Activated CD4-positive, alpha-beta T cell treated with anti-CD3 and anti-CD28 coated beads, Interleukin-2, amount 50 U/mL, for 48 hours (primary cell): ENCODE results near the gene RBFOX2.

Experiments
- DNase-seq, 2 experiments: peaks; one replicate each; pipeline ENCODE4 v3.0.0-alpha.2; 2020

Gene RBFOX2

GRCh38 chr22:35894937-35895708, 133.5 kb downstream of the RBFOX2 start:
- DNase-seq, result no peak

DNA sequence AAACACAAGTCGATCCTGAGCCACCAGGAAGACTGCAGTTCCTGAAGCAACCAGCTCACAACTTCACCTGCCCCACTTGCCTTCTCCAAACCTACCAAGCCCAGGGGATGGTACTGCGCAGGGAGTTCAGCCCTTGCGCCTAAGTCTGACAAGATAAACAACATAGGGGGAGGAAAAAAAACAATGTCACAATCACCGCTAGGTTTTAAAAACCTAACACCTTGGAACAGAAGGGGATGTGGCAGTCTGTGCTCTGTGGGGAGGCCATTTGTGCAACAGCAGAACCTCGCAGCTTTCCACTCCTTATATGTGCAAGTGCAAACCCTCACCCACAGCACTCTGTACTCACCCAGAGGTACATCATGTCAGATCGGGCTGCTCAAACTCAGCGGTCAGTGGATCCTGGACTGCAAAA, 134.2 kb downstream of the RBFOX2 start:
- no peak for DNase-seq

DNA sequence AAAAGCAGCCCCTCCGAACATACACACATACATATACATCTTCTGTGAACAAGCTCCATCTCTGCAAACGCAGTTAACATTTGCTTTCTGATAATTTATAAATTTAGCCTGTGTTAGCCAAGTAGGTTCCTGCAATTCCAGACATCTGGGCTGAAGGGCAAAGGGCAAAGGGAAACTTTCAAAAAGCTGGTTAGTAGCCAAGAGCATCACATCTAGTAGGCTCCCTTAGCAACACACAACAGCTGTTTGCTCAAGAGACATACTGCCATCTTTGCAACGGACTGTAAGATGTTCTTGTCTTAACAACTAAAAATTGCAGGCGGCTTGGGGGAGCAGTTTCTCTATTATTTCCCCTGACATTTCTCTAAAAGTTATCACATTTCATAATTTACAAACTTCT, 134.9 kb downstream of the RBFOX2 start:
- DNase-seq, result no peak

DNA sequence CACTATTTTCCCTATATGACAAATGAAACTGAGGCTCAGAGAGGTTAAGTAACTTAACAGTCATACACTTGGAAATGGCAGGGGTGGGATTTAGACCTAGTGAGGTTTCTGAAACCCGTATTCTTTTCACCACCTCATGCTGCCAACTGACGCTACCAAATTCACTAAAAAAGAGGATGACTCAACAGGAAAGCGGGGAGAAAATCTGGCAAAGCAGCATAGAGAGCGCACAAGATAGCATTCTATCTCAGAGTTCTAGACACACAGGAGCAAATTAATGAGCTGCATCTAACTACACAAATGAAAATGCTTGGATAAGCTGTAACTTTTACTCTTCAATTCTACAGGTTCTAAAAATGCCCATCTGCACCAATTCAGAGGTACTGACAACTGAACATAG, 136.4 kb downstream of the RBFOX2 start:
- DNase-seq, result no peak

DNA sequence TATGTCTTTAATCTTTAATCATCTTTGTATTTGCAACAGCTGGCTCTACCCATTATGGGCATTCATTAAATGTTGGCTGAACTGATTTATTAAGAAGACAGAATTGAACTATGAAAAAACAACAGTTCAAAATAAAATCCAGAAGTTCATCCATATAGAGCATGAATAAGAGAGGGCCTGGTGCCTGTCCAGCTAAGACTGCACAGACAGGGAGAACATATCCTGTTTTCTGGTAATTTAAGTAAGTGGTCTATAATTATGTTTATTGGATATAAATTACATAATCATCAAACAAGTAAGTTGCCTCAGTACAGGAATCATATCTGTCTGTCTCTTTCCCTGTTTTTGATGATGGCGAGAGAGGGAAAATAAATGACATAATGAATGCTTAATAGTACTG, 137.2 kb downstream of the RBFOX2 start:
- DNase-seq, result no peak

- DNase-seq, result no peak
Measured at GRCh38 chr22:35889071-35889470, 139.6 kb downstream of the RBFOX2 start.

- DNase-seq, result no peak
Measured at GRCh38 chr22:35888181-35888870, 140.3 kb downstream of the RBFOX2 start.

- no peak for DNase-seq
Measured at GRCh38 chr22:35887296-35887875, 141.2 kb downstream of the RBFOX2 start.

DNA sequence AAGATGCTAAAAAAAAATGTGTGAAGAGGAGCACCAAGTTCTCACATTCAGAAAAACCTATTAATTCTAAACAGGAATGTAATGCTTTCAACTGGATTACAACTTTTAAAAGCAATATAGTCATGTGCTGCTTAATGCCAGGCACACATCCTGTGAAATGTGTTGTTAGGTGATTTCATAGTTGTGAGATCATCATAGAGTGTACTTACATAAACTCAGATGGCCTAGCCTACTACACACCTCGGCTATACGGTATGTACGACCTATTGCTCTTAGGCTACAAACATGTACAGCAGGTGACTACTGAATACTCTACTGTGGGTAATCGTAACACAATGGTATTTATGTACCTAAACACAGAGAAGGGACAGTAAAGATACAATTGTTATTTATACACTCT, 142.3 kb downstream of the RBFOX2 start:
- no peak for DNase-seq

- DNase-seq, result no peak
Measured at GRCh38 chr22:35884529-35884928, 144.1 kb downstream of the RBFOX2 start.

DNA sequence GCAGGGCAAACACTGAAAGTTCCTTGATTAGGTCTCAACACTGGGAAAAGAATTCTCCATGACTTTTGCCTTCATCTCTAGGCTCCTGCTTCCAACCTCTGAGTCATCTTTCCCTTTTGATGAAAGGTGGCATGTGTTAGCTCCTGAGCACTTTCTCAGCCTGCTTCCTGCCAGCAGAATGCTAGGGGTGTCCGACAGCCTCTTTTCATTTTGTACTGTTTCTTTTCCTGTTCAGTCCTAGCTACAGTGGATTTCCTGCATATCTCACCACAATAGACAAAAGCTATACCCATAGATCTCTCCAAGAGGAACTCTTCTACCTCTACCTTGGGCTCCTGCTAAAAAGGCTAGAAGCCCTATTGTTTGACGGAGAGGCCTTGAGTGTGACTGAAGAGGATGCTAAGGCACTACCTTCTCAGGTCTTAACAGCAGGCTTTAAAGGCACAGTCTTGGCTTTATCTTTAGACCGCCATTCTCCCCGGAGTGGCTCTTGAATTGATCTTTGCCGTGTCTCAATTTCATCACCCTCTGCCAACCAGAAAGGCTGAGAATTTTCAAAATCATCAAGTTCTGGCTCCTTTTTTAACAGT, 145.5 kb downstream of the RBFOX2 start:
- no peak for DNase-seq

DNA sequence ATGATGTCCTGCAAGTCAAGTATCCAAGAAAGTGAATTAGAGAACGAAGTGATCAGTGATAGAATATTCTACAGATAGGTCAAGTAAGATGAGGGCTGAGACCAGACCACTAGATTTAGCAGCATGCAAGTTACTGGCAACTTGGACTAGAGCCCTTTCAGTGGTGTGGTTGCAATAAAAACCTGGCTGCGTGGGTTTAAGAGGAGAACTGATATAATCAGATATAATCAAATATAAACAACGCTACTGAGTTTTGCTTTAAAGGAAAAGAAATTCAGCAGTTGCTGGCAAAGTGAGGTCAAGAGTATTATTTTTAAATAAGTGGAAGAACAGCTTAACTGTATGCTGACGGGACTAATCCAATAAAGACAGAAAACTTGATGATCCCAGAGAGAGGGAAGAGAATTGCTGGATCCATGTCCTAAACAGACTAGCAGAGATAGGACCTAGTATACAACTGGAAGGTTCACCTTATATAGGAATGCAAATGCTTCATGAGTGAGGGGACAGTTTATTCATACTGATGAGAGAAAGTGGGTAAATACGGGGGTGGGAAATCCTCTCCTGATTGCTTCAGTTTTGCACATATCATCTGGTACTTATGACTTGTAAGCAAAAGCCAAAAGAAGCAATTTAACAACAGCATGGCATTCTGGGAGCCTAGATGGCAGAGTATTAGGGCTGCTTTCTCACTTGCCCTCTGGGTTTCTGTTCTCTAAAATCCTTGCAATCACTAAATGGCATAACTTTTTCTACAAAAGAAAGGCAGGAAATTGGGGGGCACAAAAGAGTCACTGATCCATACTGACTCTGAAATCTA, 146.2 kb downstream of the RBFOX2 start:
- no peak for DNase-seq

- no peak for DNase-seq
Measured at GRCh38 chr22:35879351-35879750, 149.3 kb downstream of the RBFOX2 start.

DNA sequence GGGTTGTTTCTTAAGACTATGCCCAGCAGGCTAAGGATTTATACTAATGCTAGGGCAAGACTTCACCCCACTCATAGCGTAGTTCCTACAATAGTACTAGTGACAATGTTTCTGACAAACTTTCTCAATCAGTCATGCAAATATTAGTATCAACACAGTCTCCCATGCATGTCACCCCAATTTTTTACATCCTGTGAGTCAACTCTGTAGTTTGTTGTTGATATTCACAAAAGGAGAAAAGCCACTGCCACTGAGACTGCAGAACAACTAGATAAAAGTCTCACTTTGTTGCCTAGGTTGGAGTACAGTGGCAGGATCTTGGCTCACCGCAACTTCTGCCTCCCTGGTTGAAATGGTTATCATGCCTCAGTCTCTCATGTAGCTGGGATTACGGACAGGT, 155.2 kb downstream of the RBFOX2 start:
- no peak for DNase-seq

GRCh38 chr22:35872451-35872850, 156.2 kb downstream of the RBFOX2 start:
- DNase-seq, result no peak

DNA sequence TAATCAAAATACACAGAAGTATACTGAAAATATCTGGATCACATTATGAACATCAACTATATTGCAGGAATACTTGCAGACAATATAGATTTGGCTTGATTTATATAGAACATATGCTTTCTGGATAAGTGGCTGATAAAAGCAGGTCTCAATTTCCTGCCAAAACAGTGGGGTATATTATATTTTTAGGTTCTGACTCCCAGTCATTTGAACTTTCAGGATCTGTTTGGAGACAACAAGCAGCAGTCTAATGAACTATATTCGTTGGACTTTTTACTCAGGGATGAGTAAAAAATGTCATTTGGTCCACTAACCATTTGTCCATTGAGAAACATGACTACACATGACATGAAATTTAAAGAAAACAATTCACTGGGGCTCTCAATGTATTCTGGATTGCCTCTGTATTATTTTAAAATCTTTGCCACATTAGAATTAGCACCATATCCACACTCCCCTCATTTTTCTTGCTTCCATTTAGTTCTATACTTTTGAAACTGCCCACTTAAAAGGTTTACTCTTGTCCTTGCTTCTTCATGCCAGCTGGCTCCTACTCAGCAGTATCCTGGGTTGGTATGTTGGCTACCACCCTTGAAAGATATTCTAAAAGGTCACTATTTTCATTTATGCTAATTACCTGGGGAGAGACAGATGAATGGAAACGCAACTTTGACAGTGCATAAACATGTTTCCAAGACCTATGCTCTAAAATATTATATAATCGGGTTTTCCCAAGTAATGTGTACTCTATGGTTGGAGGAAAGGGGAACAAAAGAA, 157.9 kb downstream of the RBFOX2 start:
- no peak for DNase-seq

GRCh38 chr22:35868938-35869337, 159.7 kb downstream of the RBFOX2 start:
- no peak for DNase-seq

DNA sequence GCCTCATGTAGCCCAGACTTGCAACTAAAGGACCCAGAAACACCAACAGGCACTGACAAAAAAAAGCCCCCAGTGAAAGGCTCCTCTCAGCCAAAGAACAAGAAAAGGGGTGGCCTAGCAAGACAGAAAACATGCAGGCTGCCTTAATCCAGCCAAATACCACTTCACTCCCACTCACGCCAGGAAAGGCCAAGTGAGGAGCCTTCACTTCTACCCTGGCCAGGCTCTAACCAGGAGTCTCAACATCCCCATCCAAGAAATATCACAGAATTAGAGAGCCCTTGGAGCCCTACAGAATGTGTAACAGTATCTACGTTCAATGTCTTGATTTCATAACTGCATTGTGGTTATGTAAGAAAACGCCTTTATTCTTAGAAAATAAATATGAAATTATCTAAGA, 162.0 kb downstream of the RBFOX2 start:
- DNase-seq, result no peak

DNA sequence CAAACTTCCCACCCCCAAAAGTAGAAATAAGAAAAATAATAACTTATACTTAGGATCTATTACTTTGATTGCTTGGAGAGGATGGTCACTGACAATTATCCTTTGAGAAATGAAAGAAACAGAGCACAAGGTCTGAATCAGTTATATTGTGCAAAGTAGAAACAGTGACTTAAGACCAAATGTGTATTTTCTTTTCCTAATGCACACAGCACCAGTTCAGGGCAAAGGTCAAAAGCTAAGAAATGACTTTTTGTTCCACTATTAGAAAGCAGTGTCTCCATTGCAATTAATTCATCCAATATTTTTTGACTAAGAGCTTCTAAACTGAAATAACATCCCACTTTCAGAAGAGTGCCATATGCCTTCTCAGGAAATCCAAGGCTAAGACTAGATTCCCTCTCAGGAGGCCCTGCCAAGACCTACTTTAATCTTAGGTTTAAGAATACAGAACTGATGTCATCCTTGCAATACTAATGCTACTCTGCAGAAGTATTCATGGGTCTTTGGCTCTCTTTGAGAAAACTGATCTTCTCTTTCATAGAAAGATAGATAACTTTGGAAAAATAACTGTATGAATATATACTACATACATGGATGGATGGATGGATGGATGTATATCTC, 164.0 kb downstream of the RBFOX2 start:
- no peak for DNase-seq

GRCh38 chr22:35863432-35863831, 165.2 kb downstream of the RBFOX2 start:
- no peak for DNase-seq

DNA sequence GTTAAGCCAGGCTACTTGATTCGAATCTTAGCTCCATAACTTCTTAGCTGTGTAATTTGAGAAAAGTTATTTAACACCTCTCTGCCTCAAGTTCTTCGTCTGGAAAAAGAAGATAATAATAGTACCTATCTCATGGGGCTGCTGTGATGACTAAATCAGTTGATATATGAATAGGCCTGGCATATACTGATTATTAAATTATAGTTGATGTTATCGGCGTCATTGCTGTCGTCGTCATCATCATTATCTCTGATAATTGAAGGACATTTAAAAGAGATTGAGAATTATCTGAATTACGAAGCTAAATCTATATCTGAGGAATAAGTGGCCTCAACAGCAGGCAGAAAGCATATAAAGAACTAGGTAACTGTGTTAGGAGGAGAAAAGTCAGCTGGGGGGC, 165.9 kb downstream of the RBFOX2 start:
- DNase-seq, result no peak

DNA sequence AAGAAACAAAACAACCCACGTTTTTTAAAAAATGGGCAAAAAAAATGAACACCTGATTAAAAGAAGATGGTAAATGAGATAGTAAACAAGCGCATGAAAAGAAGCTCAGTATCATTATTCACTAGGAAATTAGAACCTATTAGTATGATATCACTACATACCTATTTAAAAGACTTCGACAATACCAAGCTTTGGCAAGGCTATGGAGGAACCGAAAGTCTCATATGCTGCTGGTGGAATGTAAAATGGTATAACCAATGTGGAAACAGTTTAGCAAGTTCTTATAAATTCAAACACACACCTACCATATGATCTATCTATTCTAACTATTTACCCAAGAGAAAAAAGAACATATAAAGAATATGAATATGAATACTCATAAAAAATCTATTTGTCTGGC, 167.2 kb downstream of the RBFOX2 start:
- no peak for DNase-seq
